NOMO-1 treated with DMSO at 0.1 percent for 48 hours (cell line): ENCODE data around the gene C2orf68.
"Not testable (repeated sequence)": the region's sequence is repeated elsewhere in the genome, so short reads cannot be mapped to it uniquely, and the experiment has no call there.

Source experiments
- DNase-seq: peaks from one replicate; lab custom pipeline; 2025; ENCODE audit not compliant: unreplicated experiment; lab: John Stamatoyannopoulos, UW

Gene C2orf68

GRCh38 chr2:85631316-85631715 lies 19.4 kb upstream of the C2orf68 start:
- DNase-seq = no peak

- DNase-seq = no peak
Observed at GRCh38 chr2:85628658-85629057, 16.8 kb upstream of the C2orf68 start.

- DNase-seq = no peak
Observed at GRCh38 chr2:85623991-85624390, 12.1 kb upstream of the C2orf68 start.

- no peak for DNase-seq
Observed at GRCh38 chr2:85621338-85621737, 9.5 kb upstream of the C2orf68 start.

GRCh38 chr2:85619617-85620016 lies 7.8 kb upstream of the C2orf68 start:
- DNase-seq = no peak

GRCh38 chr2:85617723-85618122 lies 5.9 kb upstream of the C2orf68 start:
- DNase-seq = not testable (repeated sequence)

GRCh38 chr2:85615413-85615728 lies 3.5 kb upstream of the C2orf68 start:
- DNase-seq = no peak

- DNase-seq = not testable (repeated sequence)
Observed at GRCh38 chr2:85614757-85615156, 2.9 kb upstream of the C2orf68 start.

GRCh38 chr2:85613717-85614515 lies 2.0 kb upstream of the C2orf68 start:
- DNase-seq = no peak

GRCh38 chr2:85611217-85611704 lies 605 bp downstream of the C2orf68 start:
- DNase-seq = no peak

- no peak for DNase-seq
Observed at GRCh38 chr2:85607268-85608215, 4.3 kb downstream of the C2orf68 start.

GRCh38 chr2:85606116-85606455 lies 5.8 kb downstream of the C2orf68 start:
- DNase-seq = no peak

GRCh38 chr2:85605406-85606115 lies 6.3 kb downstream of the C2orf68 start:
- DNase-seq = no peak

- no peak for DNase-seq
Observed at GRCh38 chr2:85604568-85605339, 7.1 kb downstream of the C2orf68 start.

- peak; percentile 68 for DNase-seq
Observed at GRCh38 chr2:85604133-85604444, 7.8 kb downstream of the C2orf68 start.

GRCh38 chr2:85602476-85603234 lies 9.2 kb downstream of the C2orf68 start, which contains the start of gene TMEM150A:
TMEM150A (minus strand) TSS chr2:85602698; CDS start chr2:85601948, 750 bp downstream.
- DNase-seq = peak; percentile 89

GRCh38 chr2:85601771-85602475 lies 9.9 kb downstream of the C2orf68 start:
- DNase-seq = no peak

- DNase-seq = no peak
Observed at GRCh38 chr2:85600951-85601770, 10.7 kb downstream of the C2orf68 start.

GRCh38 chr2:85600235-85600575 lies 11.7 kb downstream of the C2orf68 start:
- DNase-seq = no peak
